ENCODE data around the gene MON1B.
"Not testable (repeated sequence)": the region's sequence is repeated elsewhere in the genome, so short reads cannot be mapped to it uniquely, and the experiment has no call there.

Gene MON1B

DNA sequence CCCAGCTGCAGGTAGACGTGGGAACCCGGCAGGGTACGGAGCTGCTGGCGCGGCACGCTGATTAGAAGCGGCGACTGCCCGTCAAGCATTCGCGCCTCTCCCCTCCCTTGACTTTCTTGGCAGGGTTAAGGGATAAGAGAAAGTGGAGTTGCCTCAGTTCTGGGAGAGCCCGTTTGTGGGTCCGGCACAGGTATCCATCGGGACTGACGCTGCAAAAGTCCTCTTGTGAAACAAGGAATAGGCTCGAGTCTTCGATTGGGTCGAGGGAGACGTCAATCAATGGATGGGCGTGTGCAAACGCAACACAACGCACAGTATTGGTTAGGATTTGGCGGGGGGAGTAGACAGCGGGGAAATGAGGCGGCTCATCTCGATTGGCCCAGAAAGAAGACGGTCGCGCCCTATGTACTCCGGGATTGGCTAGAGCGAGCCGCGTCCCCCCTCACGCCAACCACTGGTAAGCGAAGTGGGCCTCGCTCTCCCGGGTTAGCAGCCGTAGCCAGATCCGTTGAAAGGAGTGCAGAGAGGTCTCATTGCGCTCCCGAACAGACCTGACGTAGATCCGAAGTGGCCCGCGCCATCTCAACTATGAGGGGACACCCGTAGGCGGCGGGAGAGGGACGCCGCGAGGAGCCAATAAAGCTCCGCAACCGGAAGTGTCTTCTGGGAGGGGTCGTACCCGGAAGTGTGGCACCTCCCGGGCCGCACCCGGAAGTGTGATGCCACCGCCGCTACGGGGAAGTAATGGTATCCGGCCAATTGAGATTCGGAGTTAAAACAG lies at the start of gene MON1B:
Gene MON1B, plus strand, starts transcription at position 713 of the 781 bp plus-strand sequence. CDS start 296 bp downstream, outside the sequence.
- DNase-seq = peak; percentile 96

DNA sequence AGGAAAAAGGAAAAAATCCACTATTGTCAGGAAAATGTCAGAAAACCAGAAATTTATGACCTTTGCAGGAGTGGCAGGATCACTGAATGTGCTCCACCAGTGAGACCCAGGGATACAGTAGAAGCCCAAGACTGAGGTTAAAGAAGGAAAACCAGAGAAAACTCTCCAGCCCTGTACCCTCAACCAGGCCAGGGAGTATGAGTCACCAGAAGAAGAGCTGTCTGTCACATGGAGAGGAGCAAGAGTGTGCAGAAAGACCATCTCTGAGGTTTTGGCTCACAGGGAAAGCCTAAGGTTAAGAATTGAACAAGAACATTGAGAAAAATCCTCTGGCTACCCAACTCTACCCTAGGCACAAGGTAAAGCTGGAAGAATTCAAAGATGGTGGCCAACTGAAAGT lies 47.6 kb upstream of the MON1B start:
- DNase-seq = no peak

DNA sequence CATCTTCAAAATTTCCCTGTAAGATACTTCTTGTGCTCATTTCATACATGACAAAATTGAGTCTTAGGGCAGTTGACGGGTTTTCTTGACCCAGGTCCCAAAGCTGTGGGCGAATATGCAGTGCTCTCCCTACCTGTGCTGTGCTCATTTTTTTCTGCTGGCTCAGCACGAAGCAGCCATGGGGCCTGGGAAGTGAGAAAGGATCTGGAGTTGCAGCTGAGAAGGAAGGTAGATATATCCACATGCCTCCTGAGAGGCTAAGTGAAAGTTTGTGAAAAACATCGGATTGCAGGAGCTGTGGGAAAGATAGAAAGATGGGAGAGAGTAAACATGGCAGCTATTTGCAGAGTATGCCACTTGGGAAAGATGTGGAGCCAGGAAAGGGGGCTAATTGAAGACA lies 42.9 kb upstream of the MON1B start:
- DNase-seq = no peak

DNA sequence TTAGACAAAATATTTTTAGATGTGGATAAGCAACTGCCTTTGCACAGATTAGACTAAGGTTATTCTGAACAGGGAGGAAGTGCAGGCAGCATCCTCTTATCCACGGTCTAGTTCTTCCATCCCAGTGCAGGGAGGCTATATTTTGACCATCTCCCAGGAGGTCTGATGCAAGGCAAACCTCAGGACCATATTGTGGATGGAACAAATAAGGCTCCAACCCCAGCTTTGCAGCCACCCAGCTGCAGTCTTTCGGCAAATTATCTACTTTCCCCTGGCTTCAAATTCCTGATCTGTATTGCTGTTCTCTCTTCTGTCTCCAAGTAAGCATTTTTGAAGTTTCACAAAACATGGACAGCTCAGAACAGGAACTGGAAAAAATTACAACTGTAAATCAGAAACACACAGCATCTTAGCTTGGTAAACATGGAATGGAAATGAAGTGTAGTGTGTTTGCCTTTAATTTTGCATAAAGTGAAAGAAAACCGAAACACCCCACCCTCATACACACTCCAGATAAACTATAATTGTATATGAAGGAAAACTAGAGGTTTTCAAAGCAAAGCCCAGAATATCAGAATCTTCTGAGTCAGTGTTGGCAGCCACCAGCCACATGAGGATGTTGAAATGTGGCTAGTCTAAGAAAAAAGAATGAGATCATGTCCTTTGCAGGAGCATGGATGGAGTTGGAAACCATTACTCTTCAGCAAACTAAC lies 33.5 kb upstream of the MON1B start:
- no peak for DNase-seq

DNA sequence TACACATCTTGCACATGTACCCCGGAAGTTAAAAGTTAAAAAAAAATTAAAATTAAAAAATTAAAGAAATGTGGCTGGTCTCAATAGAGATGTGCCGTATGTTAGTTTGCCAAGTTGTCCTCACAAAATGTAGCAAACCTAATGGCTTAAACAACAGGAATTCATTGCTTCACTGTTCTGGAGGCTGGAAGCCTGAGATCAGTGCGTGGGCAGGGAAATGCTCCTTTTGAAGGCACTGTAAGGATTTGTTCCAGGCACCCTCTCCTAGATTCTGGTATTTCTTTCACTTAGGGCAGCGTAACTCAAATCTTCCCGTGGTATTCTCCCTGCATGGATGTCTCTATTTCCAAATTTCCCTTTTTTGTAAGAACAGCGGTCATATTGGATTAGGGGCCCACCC lies 32.7 kb upstream of the MON1B start:
- DNase-seq = no peak

DNA sequence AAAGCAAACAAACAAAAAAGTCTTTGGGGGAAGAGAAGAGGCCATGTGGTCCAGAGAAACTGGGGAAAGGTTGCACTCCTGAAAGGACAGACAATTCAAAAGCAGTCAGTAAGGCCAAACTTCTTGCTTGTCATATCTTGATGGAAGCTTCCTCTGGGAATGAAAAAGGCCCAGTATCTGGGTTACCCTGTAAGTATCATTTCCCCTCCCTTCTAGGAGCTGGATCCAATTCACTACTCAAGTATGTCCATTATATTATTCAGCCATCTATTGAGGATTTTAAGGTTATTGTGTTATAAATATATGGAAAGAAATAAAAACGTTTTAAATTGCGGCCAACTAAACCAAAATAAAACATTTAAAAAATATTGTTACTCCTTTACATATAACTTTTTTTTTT lies 26.0 kb upstream of the MON1B start:
- no peak for DNase-seq

DNA sequence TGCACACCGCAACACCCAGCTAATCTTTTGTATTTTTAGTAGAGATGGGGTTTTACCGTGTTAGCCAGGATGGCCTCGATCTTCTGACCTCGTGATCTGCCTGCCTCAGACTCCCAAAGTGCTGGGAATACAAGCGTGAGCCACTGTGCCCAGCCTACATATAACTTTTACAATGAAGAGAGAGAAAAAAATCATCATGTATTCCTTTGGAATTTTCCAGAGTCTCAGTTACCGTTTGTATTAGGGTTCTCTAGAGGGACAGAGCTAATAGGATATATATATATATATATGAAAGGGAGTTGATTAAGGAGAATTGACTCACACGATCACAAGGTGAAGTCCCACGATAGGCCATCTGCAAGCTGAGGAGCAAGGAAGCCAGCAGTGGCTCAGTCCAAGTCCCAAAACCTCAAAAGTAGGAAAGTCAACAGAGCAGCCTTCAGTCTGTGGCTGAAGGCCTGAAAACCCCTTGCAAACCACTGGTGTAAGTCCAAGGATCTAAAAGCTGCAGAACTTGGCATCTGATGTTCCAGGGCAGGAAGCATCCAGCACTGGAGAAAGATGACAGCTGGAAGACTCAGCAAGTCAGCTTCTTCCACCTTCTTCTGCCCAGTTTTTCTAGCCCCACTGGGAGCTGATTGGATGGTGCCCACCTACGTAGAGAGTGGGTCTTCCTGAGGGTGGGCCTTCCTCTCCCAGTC lies 25.3 kb upstream of the MON1B start:
- DNase-seq = not testable (repeated sequence)

DNA sequence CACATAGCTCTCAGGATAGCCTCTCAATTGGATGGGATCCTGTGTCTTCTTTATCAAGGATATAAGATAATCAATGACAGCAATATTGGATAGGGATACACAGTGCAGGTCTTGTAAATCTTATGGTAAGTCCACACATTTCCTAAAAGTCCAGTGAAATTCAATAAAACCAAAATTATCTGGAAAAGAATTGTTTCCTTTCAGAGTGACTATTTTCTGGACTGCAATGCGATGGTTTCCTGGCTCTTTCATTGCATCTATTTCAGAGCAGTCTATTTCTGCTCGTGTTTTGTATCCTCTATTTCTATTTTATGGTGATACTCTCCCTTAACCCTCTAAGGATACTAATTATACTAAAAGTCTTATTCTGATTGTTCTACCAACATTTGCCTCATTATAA lies 24.3 kb upstream of the MON1B start:
- DNase-seq = no peak

DNA sequence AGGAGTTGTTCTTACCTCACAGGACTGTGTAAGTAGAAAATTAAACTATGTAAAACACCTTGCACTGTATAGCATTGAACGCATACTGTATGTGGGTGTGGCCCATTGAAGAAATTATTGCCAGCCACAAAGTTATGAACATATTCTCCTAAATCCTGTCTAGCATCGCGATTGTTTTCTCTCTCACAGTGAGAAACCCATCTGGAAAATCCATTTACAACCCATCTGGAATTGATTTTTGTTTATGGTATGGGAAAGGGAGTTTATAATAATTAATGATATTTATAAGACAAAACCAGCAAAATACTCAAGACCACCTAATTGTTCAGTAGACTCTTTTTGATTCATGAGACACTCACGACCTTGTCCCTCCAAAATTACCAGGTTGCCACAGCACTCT lies 22.1 kb upstream of the MON1B start:
- DNase-seq = no peak

DNA sequence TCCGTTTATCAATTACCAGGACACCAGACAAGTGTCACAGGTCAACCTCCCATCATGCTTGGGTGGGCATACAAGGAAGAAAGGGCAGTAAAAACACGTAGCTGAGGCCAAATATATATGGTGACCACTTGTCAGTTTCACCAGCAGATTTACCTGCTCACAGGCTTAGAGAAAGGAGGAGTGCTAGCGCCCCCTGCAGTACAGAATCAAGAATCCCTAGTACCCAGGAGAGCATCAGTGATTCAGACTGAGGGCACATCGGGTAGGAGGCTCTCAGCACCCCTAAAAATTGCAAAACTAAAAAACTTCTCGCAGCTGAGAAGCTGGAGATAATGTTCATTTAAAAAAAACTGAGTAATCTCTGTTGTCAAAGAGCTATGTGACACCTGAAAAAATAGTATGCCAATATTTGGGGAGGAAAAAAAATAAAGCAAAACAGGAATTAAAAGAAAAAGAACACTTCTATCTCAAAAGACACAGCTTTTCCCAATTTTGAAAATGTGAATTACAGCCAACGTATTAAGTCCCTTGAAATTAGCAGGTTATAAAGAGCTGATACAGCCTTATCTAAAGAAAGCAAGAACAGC lies 21.2 kb upstream of the MON1B start:
- peak; percentile 15 for DNase-seq

DNA sequence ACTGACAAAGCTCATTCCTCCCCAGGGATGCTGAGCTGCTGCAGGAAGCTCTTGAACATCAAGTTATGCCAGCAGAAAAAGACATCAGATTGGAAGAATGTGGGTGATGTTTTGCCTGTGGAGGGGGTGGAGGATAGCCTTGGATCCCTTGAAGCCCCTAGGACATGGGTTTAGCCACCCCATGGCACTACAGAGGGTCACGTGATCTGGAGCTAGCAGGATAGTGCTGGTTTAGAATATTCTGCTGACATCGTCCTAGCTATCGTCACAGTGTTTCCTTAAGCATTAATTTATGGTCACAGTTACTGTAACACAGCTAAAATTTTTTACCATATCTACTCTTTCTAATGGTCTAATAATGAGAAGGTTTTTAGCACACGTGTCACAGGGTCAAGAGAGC lies 20.2 kb upstream of the MON1B start:
- DNase-seq = no peak

DNA sequence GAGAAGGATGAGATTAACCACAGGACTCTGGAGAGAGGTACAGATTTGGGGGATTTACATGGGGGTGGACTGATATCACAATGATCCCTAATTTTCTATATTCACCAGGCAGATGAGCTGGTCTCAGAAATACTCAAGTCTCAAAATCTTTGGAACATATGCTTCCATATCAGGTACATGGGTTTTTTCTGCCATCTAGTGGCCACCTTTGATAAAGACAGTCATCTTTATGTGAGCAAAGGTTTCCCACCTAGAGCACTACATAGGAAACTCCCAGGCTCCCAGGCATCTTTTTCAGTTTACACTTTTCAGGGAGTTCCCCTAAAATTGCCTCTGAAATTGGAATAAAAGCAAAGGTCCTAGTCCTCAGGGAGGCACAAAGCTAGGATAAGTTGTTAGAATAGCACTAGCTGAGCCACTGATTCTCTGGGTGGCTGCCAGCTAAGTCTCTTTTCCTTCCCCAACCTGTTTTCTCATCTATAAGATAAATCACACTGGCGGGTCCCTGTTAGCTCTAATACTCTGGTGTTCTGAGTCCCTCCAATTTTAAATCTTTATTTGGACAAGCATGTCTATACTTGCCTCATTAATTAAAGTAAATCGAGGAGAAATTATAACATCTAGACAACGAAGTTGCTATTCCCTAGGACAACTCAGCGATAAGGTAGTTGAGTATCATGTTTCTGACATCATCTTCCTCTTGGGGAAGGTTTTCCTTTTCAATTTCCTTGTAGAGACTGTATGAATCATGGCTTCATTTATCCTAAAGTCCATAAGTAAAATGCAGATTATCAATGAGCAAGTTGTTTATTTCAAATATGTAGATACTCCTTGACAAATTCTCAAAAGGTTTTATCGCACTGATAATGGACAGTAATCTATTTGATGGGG lies 19.0 kb upstream of the MON1B start:
- DNase-seq = no peak

DNA sequence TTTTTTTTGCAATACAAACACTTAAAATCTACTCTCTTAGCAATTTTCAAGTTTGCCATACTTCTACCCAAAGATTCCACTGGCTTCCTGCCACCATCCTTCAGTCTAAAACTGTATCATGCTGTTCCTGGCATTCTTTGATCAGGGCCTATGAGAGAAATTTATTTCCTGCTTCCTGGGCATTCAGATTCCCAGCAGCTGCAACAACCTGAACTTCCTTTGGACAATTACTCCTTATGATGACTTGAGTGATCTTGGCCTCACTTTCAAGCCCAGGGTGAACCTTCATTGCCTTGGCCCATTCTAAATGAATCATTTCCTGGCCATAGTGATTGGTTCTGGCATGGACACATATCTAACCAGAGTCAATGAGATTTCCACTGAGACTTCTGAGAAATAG lies 18.0 kb upstream of the MON1B start:
- DNase-seq = no peak

DNA sequence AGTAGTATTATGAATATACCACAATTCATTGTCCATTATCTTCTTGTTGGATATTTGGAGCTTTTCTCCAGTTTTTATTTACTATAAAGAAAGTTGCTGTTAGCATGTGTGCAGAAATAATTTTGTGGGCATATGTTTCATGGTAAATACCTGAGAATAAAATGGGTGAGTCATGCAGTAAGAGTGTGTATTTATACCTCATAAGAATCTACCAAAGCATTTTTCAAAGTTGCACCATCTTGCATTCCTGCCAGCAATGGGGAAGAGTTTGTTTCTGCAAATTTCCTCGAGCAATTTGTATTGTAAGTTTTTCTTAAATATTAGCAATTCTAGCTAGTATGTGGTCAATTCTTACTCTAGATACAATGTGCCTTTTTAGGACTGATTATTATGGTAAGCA lies 7.9 kb upstream of the MON1B start:
- DNase-seq = no peak

DNA sequence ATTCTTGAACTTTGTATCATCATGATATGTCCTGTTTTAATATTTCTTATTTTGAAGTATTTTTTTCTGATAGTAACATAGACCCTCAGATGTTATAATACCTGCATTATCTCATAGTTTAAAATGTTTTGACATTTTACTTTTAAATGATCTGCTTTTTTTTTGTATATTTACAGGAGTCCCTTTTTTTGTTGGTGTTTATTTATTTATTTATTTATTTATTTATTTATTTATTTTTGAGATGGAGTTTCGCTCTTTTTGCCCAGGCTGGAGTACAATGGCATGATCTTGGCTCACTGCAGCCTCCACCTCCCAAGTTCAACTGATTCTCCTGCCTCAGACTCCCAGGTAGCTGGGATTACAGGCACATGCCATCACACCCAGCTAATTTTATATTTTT lies 4.7 kb upstream of the MON1B start:
- DNase-seq = not testable (repeated sequence)

DNA sequence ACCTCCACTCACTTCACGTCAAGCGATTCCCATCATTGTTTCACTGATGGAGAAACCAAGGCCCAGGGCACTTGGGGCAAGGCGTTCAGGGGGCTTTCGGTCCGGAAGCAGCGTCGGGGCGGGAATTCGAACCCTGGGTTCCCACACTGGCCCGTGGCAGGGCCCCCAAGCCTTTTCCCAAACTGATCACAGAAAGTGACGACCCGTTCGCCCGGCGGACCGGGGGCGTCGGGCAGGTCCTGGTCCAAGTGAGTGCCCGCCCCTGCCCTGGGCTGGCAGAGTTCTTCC lies 856 bp upstream of the MON1B start:
- DNase-seq = no peak

DNA sequence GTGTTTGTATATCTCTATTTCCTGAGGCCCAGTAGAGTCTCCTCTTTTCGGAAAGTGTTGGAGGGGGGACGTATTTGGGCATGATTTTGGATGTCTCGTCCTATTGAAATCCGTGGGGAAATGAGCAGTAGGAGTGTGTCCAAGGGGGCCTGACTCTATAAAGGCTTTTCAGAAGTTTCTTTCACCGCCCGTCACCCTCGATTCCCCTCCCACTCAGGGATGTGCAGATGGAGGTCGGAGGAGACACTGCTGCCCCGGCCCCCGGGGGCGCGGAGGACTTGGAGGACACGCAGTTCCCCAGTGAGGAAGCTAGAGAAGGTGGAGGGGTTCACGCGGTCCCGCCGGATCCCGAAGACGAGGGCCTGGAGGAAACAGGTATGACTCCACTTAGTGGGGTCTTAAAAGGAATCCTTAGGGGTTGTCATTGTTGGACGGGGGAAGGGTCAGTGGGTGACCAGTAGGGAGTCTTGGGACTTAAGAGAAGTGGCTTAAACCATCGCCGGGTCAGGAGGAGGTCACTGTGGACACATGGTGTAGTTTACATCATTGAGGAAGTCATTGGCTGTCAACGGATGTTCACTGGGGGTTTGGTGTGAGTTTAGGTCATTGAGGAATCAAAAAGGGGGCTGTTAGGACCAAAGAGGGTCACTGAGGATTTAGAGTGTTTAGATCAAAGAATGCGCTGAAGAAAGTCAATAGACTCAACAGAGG lies 424 bp downstream of the MON1B start:
- peak; percentile 42 for DNase-seq

DNA sequence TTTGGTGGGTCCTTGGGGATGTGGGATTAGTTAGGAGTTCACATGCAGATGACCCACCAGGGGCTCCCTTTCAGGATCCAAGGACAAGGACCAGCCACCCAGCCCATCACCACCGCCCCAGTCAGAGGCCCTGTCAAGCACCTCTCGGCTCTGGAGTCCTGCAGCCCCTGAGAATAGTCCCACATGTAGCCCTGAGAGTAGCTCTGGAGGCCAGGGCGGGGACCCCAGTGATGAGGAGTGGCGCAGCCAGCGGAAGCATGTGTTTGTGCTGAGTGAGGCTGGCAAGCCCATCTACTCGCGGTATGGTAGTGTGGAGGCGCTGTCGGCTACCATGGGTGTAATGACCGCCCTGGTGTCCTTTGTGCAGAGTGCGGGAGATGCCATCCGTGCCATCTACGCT lies 2.4 kb downstream of the MON1B start:
- DNase-seq = no peak

DNA sequence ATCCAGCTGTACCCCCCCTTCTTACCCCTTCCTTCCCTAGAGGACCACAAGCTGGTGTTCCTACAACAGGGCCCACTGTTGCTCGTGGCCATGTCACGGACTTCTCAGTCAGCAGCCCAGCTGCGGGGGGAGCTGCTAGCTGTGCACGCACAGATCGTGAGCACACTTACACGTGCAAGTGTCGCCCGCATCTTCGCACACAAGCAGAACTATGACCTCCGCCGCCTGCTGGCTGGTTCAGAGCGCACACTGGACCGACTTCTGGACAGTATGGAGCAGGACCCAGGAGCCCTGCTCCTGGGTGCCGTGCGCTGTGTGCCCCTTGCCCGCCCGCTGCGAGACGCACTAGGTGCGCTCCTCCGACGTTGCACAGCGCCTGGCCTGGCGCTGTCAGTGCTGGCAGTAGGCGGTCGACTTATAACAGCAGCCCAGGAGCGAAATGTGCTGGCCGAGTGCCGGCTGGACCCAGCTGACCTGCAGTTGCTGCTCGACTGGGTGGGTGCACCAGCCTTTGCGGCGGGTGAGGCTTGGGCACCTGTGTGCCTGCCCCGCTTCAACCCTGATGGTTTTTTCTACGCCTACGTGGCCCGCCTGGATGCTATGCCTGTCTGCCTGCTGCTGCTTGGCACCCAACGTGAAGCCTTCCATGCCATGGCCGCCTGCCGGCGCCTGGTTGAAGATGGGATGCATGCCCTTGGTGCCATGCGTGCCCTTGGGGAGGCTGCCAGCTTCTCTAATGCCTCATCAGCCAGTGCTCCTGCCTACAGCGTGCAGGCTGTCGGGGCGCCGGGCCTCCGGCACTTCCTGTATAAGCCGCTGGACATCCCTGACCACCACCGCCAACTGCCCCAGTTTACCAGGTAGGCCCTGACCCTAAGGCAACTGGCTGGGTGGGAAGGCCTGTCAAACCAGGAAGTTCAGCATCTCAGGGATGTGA lies 3.6 kb downstream of the MON1B start:
- DNase-seq = no peak

DNA sequence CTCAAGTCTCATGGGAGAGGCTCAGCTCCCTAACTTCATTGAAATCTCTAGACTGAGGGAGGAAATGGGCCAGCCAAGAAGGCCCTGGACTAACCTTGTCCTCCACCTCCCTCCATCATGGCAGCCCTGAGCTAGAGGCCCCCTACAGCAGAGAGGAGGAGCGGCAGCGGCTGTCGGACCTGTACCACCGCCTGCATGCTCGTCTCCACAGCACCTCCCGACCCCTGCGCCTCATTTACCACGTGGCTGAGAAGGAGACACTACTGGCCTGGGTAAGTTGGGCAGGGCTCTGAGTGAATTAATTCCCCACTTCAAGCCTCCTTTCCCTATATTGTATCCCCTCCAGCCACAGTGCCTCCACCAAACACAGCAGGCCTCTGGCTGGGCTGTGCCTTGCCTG lies 4.4 kb downstream of the MON1B start:
- DNase-seq = no peak

DNA sequence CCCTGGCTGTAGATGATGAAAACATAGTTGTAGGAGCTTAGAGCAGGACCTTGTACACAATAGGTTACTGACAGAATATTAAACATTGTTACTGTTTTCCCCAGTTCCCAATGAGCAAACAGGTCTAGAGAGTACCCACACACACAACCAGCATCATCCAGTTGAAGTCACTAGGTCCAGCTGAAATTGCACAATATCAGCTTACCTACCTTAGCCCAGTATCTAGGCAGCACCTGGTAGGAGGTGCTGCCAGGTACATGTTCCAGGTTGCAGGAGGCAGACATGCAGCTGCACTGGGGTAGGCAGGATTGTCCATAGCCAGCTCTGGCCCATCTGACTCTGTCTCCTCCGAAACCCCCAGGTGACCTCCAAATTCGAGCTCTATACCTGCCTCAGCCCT lies 6.8 kb downstream of the MON1B start:
- DNase-seq = no peak
